B cell (primary cell): ENCODE data around the gene PHLDB3.

Source experiments
- CTCF ChIP-seq: fragments of 200-600 bp; IDR thresholded peaks from one replicate; pipeline ENCODE4 v1.8.0; 2022; ENCODE audit warnings: antibody characterized with exemption, mild to moderate bottlenecking
- EZH2 ChIP-seq: IDR thresholded peaks from 2 replicates; pipeline ENCODE4 v1.6.1; 2012; ENCODE audit warnings: borderline replicate concordance, low read depth, mild to moderate bottlenecking, moderate library complexity, low read length; ENCODE audit not compliant: insufficient read depth, poor library complexity, severe bottlenecking

DNA sequence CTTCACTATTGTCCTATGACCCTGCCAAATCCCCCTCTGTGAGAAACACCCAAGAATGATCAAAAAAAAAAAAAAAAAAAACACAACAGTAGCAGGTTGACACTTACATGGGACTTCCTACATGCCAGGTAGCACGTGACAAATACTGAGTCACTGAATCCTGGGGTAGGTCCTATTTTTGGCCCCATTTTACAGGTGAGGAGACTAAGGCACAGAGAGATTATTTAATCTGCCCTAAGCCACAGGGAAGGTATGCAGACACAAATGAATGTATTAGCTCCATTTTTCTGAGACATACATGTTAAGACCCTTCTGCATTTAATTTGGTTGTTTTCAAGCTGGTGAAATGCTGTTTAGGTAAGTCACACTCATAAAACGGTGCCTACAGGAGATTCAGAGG is 44.2 kb upstream of the PHLDB3 start:
- TF ChIP-seq CTCF (no peak), EZH2 (no peak)
